WTC11 (cell line): ENCODE results near the gene WDR46. TPM values are rescaled to one million over a fixed set of nuclear protein-coding genes. Genes with fewer than 3 reads are reported as not detected.

Source experiments
- E2F4 ChIP-seq: sonication (generic); formaldehyde crosslinking; IDR thresholded peaks from 2 replicates; pipeline ENCODE4 v1.8.1; 2022; ENCODE audit warnings: low read depth, mild to moderate bottlenecking, moderate library complexity, missing genetic modification reagents, borderline replicate concordance
- EMX1 ChIP-seq: fragments of 250-450 bp; sonication (Bioruptor Pico); IDR thresholded peaks from 2 replicates; pipeline ENCODE4 v1.8.0; 2021; ENCODE audit warnings: mild to moderate bottlenecking
- ZNF121 ChIP-seq: sonication (generic); formaldehyde crosslinking; IDR thresholded peaks from 2 replicates; pipeline ENCODE4 v1.8.0; 2023; ENCODE audit warnings: missing genetic modification reagents
- ZNF317 ChIP-seq: sonication (generic); formaldehyde crosslinking; IDR thresholded peaks from 2 replicates; pipeline ENCODE4 v1.8.1; 2023; ENCODE audit warnings: low read depth, mild to moderate bottlenecking, moderate library complexity, missing genetic modification reagents, borderline replicate concordance
- microRNA-seq: library from miRNA; unstranded; fragments of <30 nt; microRNA quantifications from one replicate; pipeline ENCODE4 v1.2.0, GENCODE V29; 2022; ENCODE audit warnings: borderline number of aligned reads
- total RNA-seq: library from RNA; stranded (reverse); gene quantifications from 3 replicates; pipeline ENCODE4 v1.2.3, GENCODE V29; 2021
- TF ChIP-seq, protein P1 (sequence below): sonication (generic); formaldehyde crosslinking; IDR thresholded peaks from 2 replicates; pipeline ENCODE4 v1.8.1; 2023; ENCODE audit warnings: mild to moderate bottlenecking, moderate library complexity, missing genetic modification reagents

WDR46 gene
- total RNA-seq, 1 experiment from 2014 or later = 94.5 TPM

GRCh38 chr6:33235221-33235634 is 53.8 kb downstream of the WDR46 start (continued):
- TF ChIP-seq, protein P1, sequence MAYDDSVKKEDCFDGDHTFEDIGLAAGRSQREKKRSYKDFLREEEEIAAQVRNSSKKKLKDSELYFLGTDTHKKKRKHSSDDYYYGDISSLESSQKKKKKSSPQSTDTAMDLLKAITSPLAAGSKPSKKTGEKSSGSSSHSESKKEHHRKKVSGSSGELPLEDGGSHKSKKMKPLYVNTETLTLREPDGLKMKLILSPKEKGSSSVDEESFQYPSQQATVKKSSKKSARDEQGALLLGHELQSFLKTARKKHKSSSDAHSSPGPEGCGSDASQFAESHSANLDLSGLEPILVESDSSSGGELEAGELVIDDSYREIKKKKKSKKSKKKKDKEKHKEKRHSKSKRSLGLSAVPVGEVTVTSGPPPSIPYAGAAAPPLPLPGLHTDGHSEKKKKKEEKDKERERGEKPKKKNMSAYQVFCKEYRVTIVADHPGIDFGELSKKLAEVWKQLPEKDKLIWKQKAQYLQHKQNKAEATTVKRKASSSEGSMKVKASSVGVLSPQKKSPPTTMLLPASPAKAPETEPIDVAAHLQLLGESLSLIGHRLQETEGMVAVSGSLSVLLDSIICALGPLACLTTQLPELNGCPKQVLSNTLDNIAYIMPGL (CRISPR knock-in tag) = no peak
- TF ChIP-seq ZNF317 (CRISPR knock-in tag) = no peak
- TF ChIP-seq E2F4 = no peak
- TF ChIP-seq EMX1 (CRISPR knock-in tag) = no peak
- TF ChIP-seq ZNF121 (CRISPR knock-in tag) = no peak

Small RNA genes within 50 kb of the gene (microRNA-seq; reads per million reads assigned to microRNA genes)
- gene MIR6834 (not detected), gene MIR6873 (1.0 reads per million)

Other genes starting within 250 kb of the WDR46 start
- gene HLA-DPA1, start 215.6 kb downstream of the WDR46 start, total RNA-seq = 4.4 to 5.4 TPM (median 4.9 TPM) in 3 replicates
- gene HLA-DPB1, start 213.2 kb downstream of the WDR46 start, total RNA-seq = 18.0 to 23.9 TPM (median 21.3 TPM) in 3 replicates
- 3.0 to 4.4 TPM (median 3.7 TPM) in 3 replicates for gene COL11A2, start 96.8 kb downstream of the WDR46 start, total RNA-seq
- 21.5 to 24.5 TPM (median 23.3 TPM) in 3 replicates for gene RXRB, start 88.6 kb downstream of the WDR46 start, total RNA-seq
- 131 to 163 TPM (median 134 TPM) in 3 replicates for gene SLC39A7, start 88.4 kb downstream of the WDR46 start, total RNA-seq
- 7.3 to 8.1 TPM (median 7.7 TPM) in 3 replicates for gene HSD17B8, start 84.6 kb downstream of the WDR46 start, total RNA-seq
- gene RING1, start 80.7 kb downstream of the WDR46 start, total RNA-seq = 26.6 to 30.2 TPM (median 27.8 TPM) in 3 replicates
- gene VPS52, start 17.4 kb downstream of the WDR46 start, total RNA-seq = 43.0 to 46.8 TPM (median 43.1 TPM) in 3 replicates
- 2,857 to 3,321 TPM (median 3,240 TPM) in 3 replicates for gene RPS18, start 17.2 kb downstream of the WDR46 start, total RNA-seq
- gene B3GALT4, start 12.1 kb downstream of the WDR46 start, total RNA-seq = 3.2 to 5.0 TPM (median 4.1 TPM) in 3 replicates
- gene PFDN6, start 362 bp upstream of the WDR46 start, total RNA-seq = 83.3 to 95.7 TPM (median 85.6 TPM) in 3 replicates
- 72.6 to 79.7 TPM (median 77.1 TPM) in 3 replicates for gene RGL2, start 9.7 kb upstream of the WDR46 start, total RNA-seq
- gene TAPBP, start 24.8 kb upstream of the WDR46 start, total RNA-seq = 43.5 to 50.2 TPM (median 49.3 TPM) in 3 replicates
- gene ZBTB22, start 28.5 kb upstream of the WDR46 start, total RNA-seq = 11.6 to 14.7 TPM (median 13.7 TPM) in 3 replicates
- gene DAXX, start 33.7 kb upstream of the WDR46 start, total RNA-seq = 61.8 to 67.2 TPM (median 65.1 TPM) in 3 replicates
- 79.5 to 97.3 TPM (median 83.7 TPM) in 3 replicates for gene KIFC1, start 102.6 kb upstream of the WDR46 start, total RNA-seq
- 60.0 to 63.6 TPM (median 60.2 TPM) in 3 replicates for gene PHF1, start 121.8 kb upstream of the WDR46 start, total RNA-seq
- 229 to 247 TPM (median 243 TPM) in 3 replicates for gene CUTA, start 128.9 kb upstream of the WDR46 start, total RNA-seq
- 139 to 172 TPM (median 160 TPM) in 3 replicates for gene SYNGAP1, start 130.8 kb upstream of the WDR46 start, total RNA-seq
- gene ZBTB9, start 165.3 kb upstream of the WDR46 start, total RNA-seq = 19.4 to 21.2 TPM (median 20.8 TPM) in 3 replicates